ENCODE data around the gene DGAT2.
A peak's percentile ranks its signal among the peaks of the same experiment; 100 is the strongest.

DGAT2 gene

DNA sequence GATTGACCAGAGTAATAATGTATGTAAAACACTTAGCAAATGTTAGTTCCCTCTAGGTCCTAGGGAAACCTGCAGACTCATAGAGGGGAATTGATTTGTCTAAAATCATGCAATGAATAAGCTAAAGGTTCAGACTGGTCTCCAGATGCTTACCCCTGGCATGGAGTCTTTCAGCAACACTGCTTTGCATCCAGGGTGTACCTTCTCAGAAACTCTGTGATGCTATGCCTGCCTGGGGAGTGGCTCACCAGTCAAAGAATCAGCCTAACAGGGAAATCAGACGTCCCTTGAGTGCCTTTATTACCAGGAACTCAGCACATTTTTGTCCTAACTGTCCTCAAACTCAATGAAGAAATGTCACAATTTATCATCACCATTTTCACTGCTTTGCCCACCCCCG lies 40.5 kb downstream of the DGAT2 start:
- TF ChIP-seq ZFX (IDR thresholded peaks at IDR 0.05), result no peak
- TF ChIP-seq, protein P1, sequence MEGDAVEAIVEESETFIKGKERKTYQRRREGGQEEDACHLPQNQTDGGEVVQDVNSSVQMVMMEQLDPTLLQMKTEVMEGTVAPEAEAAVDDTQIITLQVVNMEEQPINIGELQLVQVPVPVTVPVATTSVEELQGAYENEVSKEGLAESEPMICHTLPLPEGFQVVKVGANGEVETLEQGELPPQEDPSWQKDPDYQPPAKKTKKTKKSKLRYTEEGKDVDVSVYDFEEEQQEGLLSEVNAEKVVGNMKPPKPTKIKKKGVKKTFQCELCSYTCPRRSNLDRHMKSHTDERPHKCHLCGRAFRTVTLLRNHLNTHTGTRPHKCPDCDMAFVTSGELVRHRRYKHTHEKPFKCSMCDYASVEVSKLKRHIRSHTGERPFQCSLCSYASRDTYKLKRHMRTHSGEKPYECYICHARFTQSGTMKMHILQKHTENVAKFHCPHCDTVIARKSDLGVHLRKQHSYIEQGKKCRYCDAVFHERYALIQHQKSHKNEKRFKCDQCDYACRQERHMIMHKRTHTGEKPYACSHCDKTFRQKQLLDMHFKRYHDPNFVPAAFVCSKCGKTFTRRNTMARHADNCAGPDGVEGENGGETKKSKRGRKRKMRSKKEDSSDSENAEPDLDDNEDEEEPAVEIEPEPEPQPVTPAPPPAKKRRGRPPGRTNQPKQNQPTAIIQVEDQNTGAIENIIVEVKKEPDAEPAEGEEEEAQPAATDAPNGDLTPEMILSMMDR (conservative IDR thresholded peaks at IDR 0.05), result no peak

DNA sequence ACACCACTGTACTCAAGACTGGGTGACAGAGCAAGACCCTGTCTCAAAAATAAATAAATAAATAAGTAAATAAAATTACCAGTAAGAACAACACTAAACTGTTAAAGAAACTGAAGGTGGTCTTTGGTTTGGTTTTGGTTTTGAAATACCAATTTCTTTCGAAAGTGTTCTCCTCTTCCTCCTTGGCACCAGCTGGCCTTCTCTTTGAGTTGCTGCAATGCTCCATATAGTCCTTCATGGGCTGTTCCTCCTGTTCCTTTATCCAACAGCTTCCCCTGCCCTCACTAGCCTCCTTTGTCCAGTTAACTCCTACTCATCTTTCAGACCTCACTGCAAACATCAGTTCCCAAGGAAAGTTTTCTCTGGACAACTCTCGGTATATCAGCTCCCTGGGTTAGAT lies 41.4 kb downstream of the DGAT2 start:
- TF ChIP-seq, protein P1 (conservative IDR thresholded peaks at IDR 0.05), result no peak
- no peak for TF ChIP-seq ZFX (IDR thresholded peaks at IDR 0.05)
- H3K27ac ChIP-seq, result no peak overlapping the region

More for the DNA sequence above, 40.5 kb downstream of the DGAT2 start:
- no peak overlapping the region for H3K27ac ChIP-seq

DNA sequence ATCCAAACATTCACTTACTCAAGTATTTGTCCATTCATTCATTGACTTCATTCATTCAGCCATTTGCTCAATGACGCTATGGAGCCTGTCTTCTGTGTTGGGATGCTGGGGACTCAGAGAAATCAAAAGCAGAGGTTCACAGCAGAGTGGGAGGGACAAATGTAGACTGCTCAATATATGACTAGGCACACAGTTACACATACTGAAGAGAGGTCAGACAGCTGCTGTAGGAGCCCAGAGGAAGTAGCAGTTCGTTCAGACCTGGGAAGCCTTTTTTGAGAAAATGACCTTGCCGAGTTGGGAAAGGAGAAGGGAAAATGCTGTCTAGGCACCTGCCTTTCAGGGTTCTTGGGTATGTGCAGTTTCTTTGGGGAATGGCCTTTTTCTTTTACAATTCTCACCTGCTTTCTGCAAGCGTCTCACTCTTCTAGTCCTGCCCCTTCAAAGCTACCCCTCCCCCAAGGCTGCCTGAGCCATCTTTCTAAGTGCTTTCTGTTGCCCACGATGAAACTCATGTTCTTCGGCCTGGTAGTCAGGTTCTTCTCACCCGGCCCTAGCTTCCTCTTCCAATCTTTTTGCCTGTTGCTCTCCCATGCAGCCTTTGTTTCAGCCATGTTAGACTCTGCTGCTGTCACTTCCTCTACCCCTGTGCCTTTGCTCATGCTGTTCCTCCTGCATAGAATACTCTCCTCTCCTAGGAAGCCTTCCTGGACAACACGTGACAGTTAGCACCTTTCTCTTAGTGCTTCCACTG lies 42.2 kb downstream of the DGAT2 start:
- no peak overlapping the region for H3K27ac ChIP-seq
- TF ChIP-seq, protein P1 (conservative IDR thresholded peaks at IDR 0.05), result no peak
- no peak for TF ChIP-seq ZFX (IDR thresholded peaks at IDR 0.05)

- H3K27ac ChIP-seq, result no peak overlapping the region
- TF ChIP-seq, protein P1 (conservative IDR thresholded peaks at IDR 0.05), result no peak
- no peak for TF ChIP-seq ZFX (IDR thresholded peaks at IDR 0.05)
Measured at GRCh38 chr11:75811485-75811884, 42.9 kb downstream of the DGAT2 start.

GRCh38 chr11:75812542-75813040 lies 44.0 kb downstream of the DGAT2 start:
- TF ChIP-seq, protein P1 (conservative IDR thresholded peaks at IDR 0.05), result no peak
- TF ChIP-seq ZFX (IDR thresholded peaks at IDR 0.05), result no peak
- no peak overlapping the region for H3K27ac ChIP-seq

GRCh38 chr11:75813124-75813523 lies 44.5 kb downstream of the DGAT2 start:
- TF ChIP-seq, protein P1 (conservative IDR thresholded peaks at IDR 0.05), result no peak
- no peak for TF ChIP-seq ZFX (IDR thresholded peaks at IDR 0.05)
- no peak overlapping the region for H3K27ac ChIP-seq

DNA sequence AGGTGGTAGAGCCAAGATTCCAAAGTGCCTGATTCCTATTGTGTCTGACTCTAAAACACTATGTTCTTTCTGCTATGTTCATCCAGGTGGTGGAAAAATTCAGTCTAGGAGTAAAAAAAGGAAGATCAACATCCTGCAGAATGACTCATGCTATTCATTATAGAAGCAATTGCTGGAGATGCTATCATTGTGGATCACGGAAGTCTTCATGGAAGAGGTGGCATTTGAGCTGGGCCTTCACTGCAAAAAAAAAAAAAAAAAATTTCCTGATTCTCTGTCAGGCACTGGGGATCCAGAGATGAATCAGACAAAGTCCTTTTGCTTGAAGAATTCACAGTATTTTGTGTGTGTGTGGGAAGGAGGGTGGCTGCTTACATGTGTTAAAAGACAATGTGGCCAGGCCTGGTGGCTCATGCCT lies 45.1 kb downstream of the DGAT2 start:
- TF ChIP-seq, protein P1 (conservative IDR thresholded peaks at IDR 0.05), result no peak
- TF ChIP-seq ZFX (IDR thresholded peaks at IDR 0.05), result no peak
- peak overlapping the region; percentile 68 for H3K27ac ChIP-seq

Measured in C4-2B (cell line).